Nephron (organoid): ENCODE measurements around the gene RNF212.

ENCODE experiments used
- H3K27ac Mint-ChIP-seq, 3 experiments: 2 replicates each; pipeline ENCODE4 v1.8.0; 2020; ENCODE audit warnings: mixed read lengths in 3 of 3, mild to moderate bottlenecking in 2 of 3, moderate library complexity in 1 of 3
- H3K27me3 Mint-ChIP-seq: 2 replicates; pipeline ENCODE4 v1.8.0; 2021; ENCODE audit warnings: low read depth, mild to moderate bottlenecking, moderate library complexity, mixed read lengths
- H3K36me3 Mint-ChIP-seq: 2 replicates; pipeline ENCODE4 v1.8.0; 2020; ENCODE audit warnings: low read depth, mixed read lengths
- H3K4me1 Mint-ChIP-seq: 2 replicates; pipeline ENCODE4 v1.8.0; 2020; ENCODE audit warnings: mixed read lengths
- H3K4me3 Mint-ChIP-seq, 3 experiments: 2 replicates each; pipeline ENCODE4 v1.8.0; 2020; ENCODE audit warnings: mild to moderate bottlenecking in 3 of 3, mixed read lengths in 3 of 3, moderate library complexity in 2 of 3
- H3K9me3 Mint-ChIP-seq: 2 replicates; pipeline ENCODE4 v1.8.0; 2020; ENCODE audit warnings: mixed read lengths
- CTCF ChIP-seq, 3 experiments: fragments of 200-600 bp; sonication (generic); IDR thresholded peaks; one replicate each; pipeline ENCODE4 v1.5.0; 2021; ENCODE audit warnings: antibody characterized with exemption in 3 of 3; ENCODE audit not compliant: unreplicated experiment in 3 of 3

Gene RNF212

GRCh38 chr4:1092026-1092982 lies 21.1 kb downstream of the RNF212 start:
- H3K27ac Mint-ChIP-seq: no peak overlapping the region
- no peak overlapping the region for H3K4me3 Mint-ChIP-seq
- peaks cover 7% of the 10 kb centered on the region for H3K36me3 Mint-ChIP-seq
- H3K27me3 Mint-ChIP-seq: peaks cover 8% of the 10 kb centered on the region
- H3K9me3 Mint-ChIP-seq: peaks cover 16% of the 10 kb centered on the region
- no peaks in the 10 kb centered on the region for H3K4me1 Mint-ChIP-seq
- TF ChIP-seq CTCF (IDR thresholded peaks at IDR 0.05; ENCODE audit: unreplicated experiment in 3 of 3): no peak

- Mint-ChIP-seq H3K9me3 (peaks cover 16% of the 10 kb centered on the region), H3K4me1 (no peaks in the 10 kb centered on the region), H3K36me3 (peaks cover 7% of the 10 kb centered on the region), H3K4me3 (no peak overlapping the region), H3K27ac (no peak overlapping the region), H3K27me3 (peaks cover 8% of the 10 kb centered on the region)
- TF ChIP-seq CTCF (IDR thresholded peaks at IDR 0.05; ENCODE audit: unreplicated experiment in 3 of 3): no peak
Observed at GRCh38 chr4:1091561-1091995, 21.8 kb downstream of the RNF212 start.

- Mint-ChIP-seq H3K4me1 (no peaks in the 10 kb centered on the region), H3K9me3 (peaks cover 16% of the 10 kb centered on the region), H3K27me3 (peaks cover 14% of the 10 kb centered on the region), H3K36me3 (peaks cover 7% of the 10 kb centered on the region), H3K4me3 (no peak overlapping the region), H3K27ac (no peak overlapping the region)
- no peak for TF ChIP-seq CTCF (IDR thresholded peaks at IDR 0.05; ENCODE audit: unreplicated experiment in 3 of 3)
Observed at GRCh38 chr4:1090465-1091440, 22.6 kb downstream of the RNF212 start.

- no peak overlapping the region for H3K4me3 Mint-ChIP-seq
Observed at GRCh38 chr4:1090036-1090435, 23.3 kb downstream of the RNF212 start.

GRCh38 chr4:1087371-1087770 lies 26.0 kb downstream of the RNF212 start:
- H3K36me3 Mint-ChIP-seq: peaks cover 7% of the 10 kb centered on the region
- H3K4me3 Mint-ChIP-seq: no peak overlapping the region
- peaks cover 16% of the 10 kb centered on the region for H3K9me3 Mint-ChIP-seq
- H3K4me1 Mint-ChIP-seq: peaks cover 11% of the 10 kb centered on the region
- peaks cover 31% of the 10 kb centered on the region for H3K27me3 Mint-ChIP-seq
- no peak for TF ChIP-seq CTCF (IDR thresholded peaks at IDR 0.05; ENCODE audit: unreplicated experiment in 3 of 3)
- no peak overlapping the region for H3K27ac Mint-ChIP-seq

More at GRCh38 chr4:1090036-1090435, 23.3 kb downstream of the RNF212 start:
- peaks cover 7% of the 10 kb centered on the region for H3K36me3 Mint-ChIP-seq
- no peak overlapping the region for H3K27ac Mint-ChIP-seq
- peaks cover 2% of the 10 kb centered on the region for H3K4me1 Mint-ChIP-seq
- peaks cover 17% of the 10 kb centered on the region for H3K27me3 Mint-ChIP-seq
- TF ChIP-seq CTCF (IDR thresholded peaks at IDR 0.05; ENCODE audit: unreplicated experiment in 3 of 3): no peak
- peaks cover 16% of the 10 kb centered on the region for H3K9me3 Mint-ChIP-seq
